RPMI8226 (cell line): ENCODE results near the gene EPHA2.
"Not testable (repeated sequence)": the region's sequence is repeated elsewhere in the genome, so short reads cannot be mapped to it uniquely, and the experiment has no call there.

Experiments used
- DNase-seq: peaks from one replicate; pipeline ENCODE4 v3.0.0-alpha.2; 2015

EPHA2 gene

GRCh38 chr1:16167331-16168143, 11.7 kb upstream of the EPHA2 start:
- peak; percentile 53 for DNase-seq

- DNase-seq = no peak
These were observed 10.2 kb upstream of the EPHA2 start for GRCh38 chr1:16166117-16166516.

- no peak for DNase-seq
These were observed 9.7 kb upstream of the EPHA2 start for GRCh38 chr1:16165548-16165947.

- DNase-seq = no peak
These were observed 9.2 kb upstream of the EPHA2 start for GRCh38 chr1:16165073-16165364.

GRCh38 chr1:16164213-16165072, 8.6 kb upstream of the EPHA2 start:
- DNase-seq = no peak

- DNase-seq = not testable (repeated sequence)
These were observed 7.8 kb upstream of the EPHA2 start for GRCh38 chr1:16163608-16164212.

- peak; percentile 40 for DNase-seq
These were observed 6.4 kb upstream of the EPHA2 start for GRCh38 chr1:16162163-16162822.

- DNase-seq = no peak
These were observed 5.8 kb upstream of the EPHA2 start for GRCh38 chr1:16161717-16162116.

- DNase-seq = no peak
These were observed 3.3 kb upstream of the EPHA2 start for GRCh38 chr1:16158993-16159831.

- no peak for DNase-seq
These were observed 2.2 kb upstream of the EPHA2 start for GRCh38 chr1:16158025-16158424.

- no peak for DNase-seq
These were observed 1.1 kb upstream of the EPHA2 start for GRCh38 chr1:16156848-16157495.

GRCh38 chr1:16153999-16154673, 1.7 kb downstream of the EPHA2 start:
- DNase-seq = no peak

- DNase-seq = no peak
These were observed 2.5 kb downstream of the EPHA2 start for GRCh38 chr1:16153096-16153998.

GRCh38 chr1:16152481-16153087, 3.3 kb downstream of the EPHA2 start:
- no peak for DNase-seq

GRCh38 chr1:16151995-16152384, 3.9 kb downstream of the EPHA2 start:
- no peak for DNase-seq

- DNase-seq = peak; percentile 57
These were observed 4.5 kb downstream of the EPHA2 start for GRCh38 chr1:16151196-16151994.

GRCh38 chr1:16150508-16150907, 5.4 kb downstream of the EPHA2 start:
- no peak for DNase-seq

GRCh38 chr1:16149702-16150488, 6.0 kb downstream of the EPHA2 start:
- DNase-seq = no peak
